H1 (cell line): ENCODE measurements around the gene LSM3. TPM values are rescaled to one million over a fixed set of nuclear protein-coding genes. Genes with fewer than 3 reads are reported as not detected.

Experiments used
- CTCF ChIA-PET: fragments of 300-600 bp; sonication (Branson Sonifier 250); formaldehyde crosslinking; loops from one replicate; lab custom pipeline; 2021; ENCODE audit not compliant: partially characterized antibody; lab: Charles Lee
- POLR2A ChIA-PET: fragments of 300-600 bp; sonication (Branson Sonifier 250); formaldehyde crosslinking; loops from one replicate; lab custom pipeline; 2021; ENCODE audit warnings: inconsistent platforms; ENCODE audit not compliant: partially characterized antibody; lab: Charles Lee
- DNase-seq, 2 experiments: peaks; one replicate each; pipeline versions ENCODE4 v3.0.0 to v3.0.0-alpha.2; 2010 to 2022; ENCODE audit warnings: low spot score in 2 of 2, low read depth in 1 of 2, mixed read lengths in 1 of 2
- FAIRE-seq: peaks from 2 replicates; lab custom pipeline; 2011; peaks lifted over from hg19 to GRCh38; lab: Jason Lieb, UNC
- H2AFZ ChIP-seq: 2 replicates; pipeline ENCODE4 v1.8.1; 2012; ENCODE audit warnings: low read length, inconsistent platforms
- H2AK5ac ChIP-seq: 2 replicates; pipeline ENCODE4 v1.6.1; 2013; ENCODE audit warnings: low read depth, low read length
- H2BK120ac ChIP-seq: replicated peaks from 2 replicates; pipeline ENCODE3; 2013; ENCODE audit warnings: low read depth, low read length, inconsistent platforms
- H2BK12ac ChIP-seq: 2 replicates; pipeline ENCODE4 v1.6.1; 2013; ENCODE audit warnings: low read depth, low read length
- H2BK15ac ChIP-seq: 2 replicates; pipeline ENCODE4 v1.6.1; 2013; ENCODE audit warnings: low read length
- H2BK20ac ChIP-seq: 2 replicates; pipeline ENCODE4 v1.6.1; 2013; ENCODE audit warnings: low read length
- H2BK5ac ChIP-seq: 2 replicates; pipeline ENCODE4 v1.6.1; 2013; ENCODE audit warnings: low read depth, low read length
- H3K14ac ChIP-seq: 2 replicates; pipeline ENCODE4 v1.6.1; 2013; ENCODE audit warnings: inconsistent platforms; ENCODE audit not compliant: insufficient read length
- H3K18ac ChIP-seq: 2 replicates; pipeline ENCODE4 v1.6.1; 2013; ENCODE audit warnings: low read length; ENCODE audit errors: extremely low read depth
- H3K23ac ChIP-seq: 2 replicates; pipeline ENCODE4 v1.6.1; 2013; ENCODE audit warnings: inconsistent platforms; ENCODE audit not compliant: insufficient read length
- H3K23me2 ChIP-seq: 2 replicates; pipeline ENCODE4 v1.6.1; 2013; ENCODE audit warnings: low read depth, low read length
- H3K27ac ChIP-seq: 2 replicates; pipeline ENCODE4 v1.6.1; 2011; ENCODE audit warnings: low read depth, low read length, inconsistent platforms
- H3K27me3 ChIP-seq, 4 experiments: replicated peaks in 1 of 4; 1 replicate in 1 of 4; 2 replicates in 3 of 4; pipeline versions ENCODE4 v1.6.1 to v1.8.1; 2011 to 2013; ENCODE audit warnings: low read length in 3 of 4, mild to moderate bottlenecking in 3 of 4, inconsistent platforms in 2 of 4, mixed read lengths in 2 of 4, moderate library complexity in 1 of 4; ENCODE audit not compliant: control insufficient read depth in 3 of 4, insufficient read depth in 3 of 4; ENCODE audit errors: extremely low read depth in 1 of 4
- H3K36me3 ChIP-seq, 4 experiments: 2 replicates each; pipeline versions ENCODE4 v1.6.1 to v1.8.1; 2011 to 2013; ENCODE audit warnings: mild to moderate bottlenecking in 4 of 4, low read length in 3 of 4, moderate library complexity in 2 of 4, control low read depth in 1 of 4, inconsistent platforms in 1 of 4; ENCODE audit not compliant: insufficient read depth in 4 of 4, control insufficient read depth in 2 of 4
- H3K4ac ChIP-seq: replicated peaks from 2 replicates; pipeline ENCODE3; 2013; ENCODE audit warnings: low read length, low read depth, mixed read lengths, inconsistent platforms; ENCODE audit not compliant: insufficient read length
- H3K4me1 ChIP-seq, 4 experiments: replicated peaks in 1 of 4; 1 replicate in 1 of 4; 2 replicates in 3 of 4; pipeline versions ENCODE4 v1.6.1 to v1.8.1; 2011 to 2013; ENCODE audit warnings: low read length in 3 of 4, inconsistent platforms in 2 of 4, mixed read lengths in 1 of 4; ENCODE audit not compliant: insufficient read depth in 4 of 4, control insufficient read depth in 3 of 4
- H3K4me2 ChIP-seq, 2 experiments: 2 replicates each; pipeline versions ENCODE4 v1.6.1 to v1.8.1; 2011 to 2013; ENCODE audit warnings: low read depth in 2 of 2, low read length in 2 of 2, control low read depth in 1 of 2, inconsistent platforms in 1 of 2, mild to moderate bottlenecking in 1 of 2; ENCODE audit not compliant: insufficient read depth in 1 of 2
- H3K4me3 ChIP-seq, 4 experiments: fragments of 200-600, 300-600 bp in 1 of 4; sonication (generic), shearing (Covaris generic), sonication (Bioruptor Twin) in 1 of 4; 2 replicates each; pipeline versions ENCODE4 v1.5.1 to v1.8.1; 2011 to 2016; ENCODE audit warnings: low read length in 4 of 4, low read depth in 3 of 4, control low read depth in 2 of 4, inconsistent platforms in 2 of 4, mild to moderate bottlenecking in 2 of 4, mixed read lengths in 1 of 4, moderate library complexity in 1 of 4; ENCODE audit not compliant: insufficient read depth in 2 of 4; ENCODE audit errors: extremely low read depth in 1 of 4
- H3K56ac ChIP-seq: replicated peaks from 2 replicates; pipeline ENCODE3; 2013; ENCODE audit warnings: low read depth, mild to moderate bottlenecking, mixed read lengths, low read length, inconsistent platforms; ENCODE audit not compliant: insufficient read length
- H3K79me1 ChIP-seq: 2 replicates; pipeline ENCODE4 v1.6.1; 2013; ENCODE audit warnings: low read depth, low read length, control low read depth
- H3K79me2 ChIP-seq, 2 experiments: 2 replicates each; pipeline versions ENCODE4 v1.6.1 to v1.8.1; 2012 to 2013; ENCODE audit warnings: low read length in 2 of 2, mild to moderate bottlenecking in 2 of 2, inconsistent platforms in 1 of 2; ENCODE audit not compliant: insufficient read depth in 2 of 2, control insufficient read depth in 1 of 2
- H3K9ac ChIP-seq, 4 experiments: replicated peaks in 1 of 4; 1 replicate in 1 of 4; 2 replicates in 3 of 4; pipeline versions ENCODE4 v1.6.1 to v1.8.1; 2011 to 2013; ENCODE audit warnings: low read depth in 3 of 4, low read length in 3 of 4, control low read depth in 2 of 4, mild to moderate bottlenecking in 2 of 4, moderate library complexity in 2 of 4, inconsistent platforms in 1 of 4; ENCODE audit errors: extremely low read depth in 1 of 4
- H3K9me3 ChIP-seq, 2 experiments: 2 replicates each; pipeline versions ENCODE4 v1.6.1 to v1.8.1; 2012 to 2013; ENCODE audit warnings: mild to moderate bottlenecking in 2 of 2, moderate library complexity in 2 of 2, control low read depth in 1 of 2, inconsistent platforms in 1 of 2, low read depth in 1 of 2, low read length in 1 of 2, mixed read lengths in 1 of 2; ENCODE audit not compliant: insufficient read depth in 2 of 2
- H4K20me1 ChIP-seq, 2 experiments: replicated peaks in 1 of 2; 2 replicates each; pipeline versions ENCODE3 to v1.8.1; 2011 to 2013; ENCODE audit warnings: inconsistent platforms in 2 of 2, low read length in 2 of 2, mild to moderate bottlenecking in 1 of 2; ENCODE audit not compliant: insufficient read depth in 2 of 2, control insufficient read depth in 1 of 2
- H4K5ac ChIP-seq: 2 replicates; pipeline ENCODE4 v1.6.1; 2013; ENCODE audit warnings: low read length, low read depth, mixed read lengths, inconsistent platforms; ENCODE audit not compliant: insufficient read length
- H4K8ac ChIP-seq: 2 replicates; pipeline ENCODE4 v1.8.0; 2013; ENCODE audit warnings: mild to moderate bottlenecking, moderate library complexity, low read length, inconsistent platforms; ENCODE audit not compliant: insufficient read depth; ENCODE audit errors: extremely low read depth
- H4K91ac ChIP-seq: replicated peaks from 2 replicates; pipeline ENCODE3; 2013; ENCODE audit warnings: low read length, mixed read lengths, inconsistent platforms; ENCODE audit not compliant: insufficient read length
- CTBP2 ChIP-seq: IDR thresholded peaks from 2 replicates; pipeline ENCODE4 v1.7.0; 2011; ENCODE audit warnings: borderline replicate concordance, mild to moderate bottlenecking, moderate library complexity, mixed read lengths, low read length; ENCODE audit not compliant: insufficient read depth, insufficient read length
- HDAC2 ChIP-seq, 2 experiments: fragments of 300-600 bp in 1 of 2; sonication (generic) in 1 of 2; IDR thresholded peaks; 2 replicates each; pipeline ENCODE4 v1.6.1; 2011 to 2012; ENCODE audit warnings: low read depth in 2 of 2, low read length in 2 of 2, mild to moderate bottlenecking in 2 of 2, moderate library complexity in 2 of 2, borderline replicate concordance in 1 of 2, inconsistent platforms in 1 of 2
- JUN ChIP-seq: IDR thresholded peaks from 2 replicates; pipeline ENCODE4 v1.6.1; 2011; ENCODE audit warnings: low read depth, mild to moderate bottlenecking, improper control_type of control experiment, low read length
- KDM5A ChIP-seq: fragments of 200-600 bp; IDR thresholded peaks from 2 replicates; pipeline ENCODE4 v1.7.1; 2012; ENCODE audit warnings: mild to moderate bottlenecking, low read length, inconsistent platforms, mixed read lengths
- POLR2AphosphoS5 ChIP-seq: IDR thresholded peaks from 2 replicates; pipeline ENCODE4 v1.6.1; 2011; ENCODE audit warnings: low read depth, low read length
- POU5F1 ChIP-seq: IDR thresholded peaks from 2 replicates; pipeline ENCODE4 v1.6.1; 2011; ENCODE audit warnings: low read depth, mild to moderate bottlenecking, low read length, moderate library complexity
- RAD21 ChIP-seq, 2 experiments: IDR thresholded peaks in 1 of 2; conservative IDR thresholded peaks in 1 of 2; 2 replicates each; pipeline ENCODE4 v1.6.1; 2011; ENCODE audit warnings: low read depth in 2 of 2, low read length in 2 of 2, improper control_type of control experiment in 1 of 2, inconsistent platforms in 1 of 2, mild to moderate bottlenecking in 1 of 2, moderate library complexity in 1 of 2
- RBBP5 ChIP-seq: IDR thresholded peaks from 2 replicates; pipeline ENCODE4 v1.7.1; 2012; ENCODE audit warnings: low read depth, mild to moderate bottlenecking, inconsistent platforms, low read length, moderate library complexity, borderline replicate concordance
- RXRA ChIP-seq: IDR thresholded peaks from 2 replicates; pipeline ENCODE4 v1.6.1; 2011; ENCODE audit warnings: low read depth, mild to moderate bottlenecking, low read length, moderate library complexity; ENCODE audit not compliant: insufficient read depth
- TEAD4 ChIP-seq: IDR thresholded peaks from 2 replicates; pipeline ENCODE4 v1.6.1; 2012; ENCODE audit warnings: low read depth, low read length, inconsistent platforms, mixed read lengths
- WGBS, 2 experiments: shearing (Covaris generic) in 1 of 2; methylation state at CpG; one replicate each; pipeline versions ENCODE4 v1.1.6 to v1.1.7; 2013 to 2015; ENCODE audit warnings: low lambda C conversion rate in 2 of 2, mixed read lengths in 2 of 2, inconsistent platforms in 1 of 2, low coverage in 1 of 2, missing lambda C conversion rate in 1 of 2; ENCODE audit not compliant: insufficient replicate concordance in 2 of 2, insufficient coverage in 1 of 2, insufficient read length in 1 of 2; ENCODE audit errors: extremely low coverage in 1 of 2, missing lambda C conversion rate in 1 of 2; 5-methylcytosine and 5-hydroxymethylcytosine counted together
- polyA plus RNA-seq, 7 experiments: library from polyadenylated mRNA; depleted of rRNA in 3 of 7; stranded (reverse) in 5 of 7; unstranded in 2 of 7; fragments of >200 nt in 5 of 7; fragments of 200-250 nt in 2 of 7; gene quantifications; 1 replicate in 5 of 7; 2 replicates in 1 of 7; 4 replicates in 1 of 7; pipeline versions ENCODE4 v1.2.1 to v1.2.3, GENCODE V29; 2011 to 2013; ENCODE audit warnings: missing spikeins in 2 of 7, mixed read lengths in 2 of 7
- total RNA-seq: library from RNA; stranded (reverse); fragmentation: NEBNext Ultra II Directional; extraction: Animal tissue kit (Norgen Biotek cat#: 25700); gene quantifications from 2 replicates; pipeline ENCODE4 v1.2.1, GENCODE V29; 2021

LSM3 gene
- total and polyA plus RNA-seq, 2 of the 8 experiments (the other 6 are each of a cell fraction or from before 2014, with no cell fraction given): 7.1 to 25.4 TPM

- FAIRE-seq (no peak), DNase-seq (no peak)
- Histone ChIP-seq H3K9me3 (no peaks in the 10 kb centered on the region), H3K23ac (no peak overlapping the region), H3K27me3 (no peaks in the 10 kb centered on the region), H3K27ac (no peak overlapping the region), H4K8ac (no peak overlapping the region), H2AFZ (no peak overlapping the region), H2BK20ac (no peak overlapping the region), H3K14ac (no peak overlapping the region), H3K9ac (no peak overlapping the region), H3K36me3 (peaks cover 23 to 84% (median 58%) of the 10 kb centered on the region in 4 experiments), H4K91ac (no peak overlapping the region), H3K4me3 (no peak overlapping the region), H3K4me1 (no peaks in the 10 kb centered on the region), H3K79me1 (no peaks in the 10 kb centered on the region), H4K5ac (no peak overlapping the region), H3K56ac (no peak overlapping the region), H2BK120ac (no peak overlapping the region), H3K79me2 (no peaks in the 10 kb centered on the region), H2AK5ac (no peak overlapping the region), H3K23me2 (no peaks in the 10 kb centered on the region), H3K18ac (no peak overlapping the region), H2BK12ac (no peak overlapping the region), H2BK15ac (no peak overlapping the region), H2BK5ac (no peak overlapping the region), H4K20me1 (peaks cover 0 to 2% of the 10 kb centered on the region in 2 experiments), H3K4me2 (no peak overlapping the region), H3K4ac (no peak overlapping the region)
- ChIA-PET CTCF (interaction anchor here (1.1 kb wide), 1 partner anchor 10 kb away, joined by 3 read pairs; no protein-coding TSS in a partner anchor), POLR2A (interaction anchor here (1.1 kb wide), 1 partner anchor 71 kb away, joined by 4 read pairs; no protein-coding TSS in a partner anchor)
- WGBS, 2 experiments: 94% methylated on average over 2 of the region's 2 CpGs; no CpG with 5 or more reads in 1 of the 2 experiments
- TF ChIP-seq POLR2AphosphoS5: no peak
- no peak for TF ChIP-seq HDAC2 (IDR thresholded peaks at IDR 0.05; ENCODE audit: borderline replicate concordance in 1 of 2, low read depth in 2 of 2, low read length in 2 of 2)
- no peak for TF ChIP-seq KDM5A
- no peak for TF ChIP-seq POU5F1
- TF ChIP-seq TEAD4: no peak
- TF ChIP-seq RAD21 (IDR thresholded peaks at IDR 0.05 in 1 of 2, conservative IDR thresholded peaks at IDR 0.05 in 1 of 2; ENCODE audit: low read depth in 2 of 2, low read length in 2 of 2): no peak
- TF ChIP-seq CTBP2: no peak
- TF ChIP-seq RXRA: no peak
- no peak for TF ChIP-seq JUN
- no peak for TF ChIP-seq RBBP5
These were observed 17.3 kb upstream of the LSM3 start for GRCh38 chr3:14161282-14161681.
